Activated CD8-positive, alpha-beta T cell treated with anti-CD3 and anti-CD28 coated beads for 36 hours (primary cell): Measurements from ENCODE around the gene MYO1A. TPM values are rescaled to one million over a fixed set of nuclear protein-coding genes. Genes with fewer than 3 reads are reported as not detected.

Experiments used
- ATAC-seq: fragments of 200-7000 bp; cut with Tn5 transposase; one replicate; pipeline ENCODE4 v1.10.0; 2021; ENCODE audit warnings: mild to moderate bottlenecking, moderate library complexity
- CTCF ChIA-PET: fragments of 350-600 bp; sonication (Branson Sonifier 250); formaldehyde crosslinking; loops from one replicate; lab custom pipeline; 2021; ENCODE audit warnings: antibody characterized with exemption; lab: Charles Lee
- POLR2A ChIA-PET: fragments of 350-600 bp; sonication (Branson Sonifier 250); formaldehyde crosslinking; loops from one replicate; lab custom pipeline; 2021; ENCODE audit warnings: antibody characterized with exemption; lab: Charles Lee
- DNase-seq: peaks from one replicate; pipeline ENCODE4 v3.0.0-alpha.2; 2020
- H3K27ac Mint-ChIP-seq: one replicate; pipeline ENCODE4 v1.8.0; 2021; ENCODE audit warnings: mild to moderate bottlenecking, mixed read lengths
- H3K27me3 Mint-ChIP-seq: one replicate; pipeline ENCODE4 v1.8.0; 2021; ENCODE audit warnings: mixed read lengths
- H3K36me3 Mint-ChIP-seq: one replicate; pipeline ENCODE4 v1.8.0; 2021; ENCODE audit warnings: low read depth, mixed read lengths
- H3K4me1 Mint-ChIP-seq: one replicate; pipeline ENCODE4 v1.8.0; 2021; ENCODE audit warnings: low read depth, mixed read lengths
- H3K4me3 Mint-ChIP-seq: one replicate; pipeline ENCODE4 v1.8.0; 2021; ENCODE audit warnings: mild to moderate bottlenecking, moderate library complexity, mixed read lengths
- H3K9me3 Mint-ChIP-seq: one replicate; pipeline ENCODE4 v1.8.0; 2021; ENCODE audit warnings: mixed read lengths
- CTCF ChIP-seq: fragments of 200-600 bp; IDR thresholded peaks from one replicate; pipeline ENCODE4 v1.8.0; 2022; ENCODE audit warnings: antibody characterized with exemption, mild to moderate bottlenecking
- intact Hi-C: fragments of 100-400 bp; cut with micrococcal nuclease; formaldehyde crosslinking; loops from one replicate; pipeline ENCODE4 v1.10.0; 2022
- total RNA-seq, 2 experiments: library from RNA; stranded (reverse); gene quantifications; one replicate each; pipeline ENCODE4 v1.2.3, GENCODE V29; 2021

MYO1A gene
- total RNA-seq, 2 experiments from 2014 or later: 2.1 to 2.6 TPM

DNA sequence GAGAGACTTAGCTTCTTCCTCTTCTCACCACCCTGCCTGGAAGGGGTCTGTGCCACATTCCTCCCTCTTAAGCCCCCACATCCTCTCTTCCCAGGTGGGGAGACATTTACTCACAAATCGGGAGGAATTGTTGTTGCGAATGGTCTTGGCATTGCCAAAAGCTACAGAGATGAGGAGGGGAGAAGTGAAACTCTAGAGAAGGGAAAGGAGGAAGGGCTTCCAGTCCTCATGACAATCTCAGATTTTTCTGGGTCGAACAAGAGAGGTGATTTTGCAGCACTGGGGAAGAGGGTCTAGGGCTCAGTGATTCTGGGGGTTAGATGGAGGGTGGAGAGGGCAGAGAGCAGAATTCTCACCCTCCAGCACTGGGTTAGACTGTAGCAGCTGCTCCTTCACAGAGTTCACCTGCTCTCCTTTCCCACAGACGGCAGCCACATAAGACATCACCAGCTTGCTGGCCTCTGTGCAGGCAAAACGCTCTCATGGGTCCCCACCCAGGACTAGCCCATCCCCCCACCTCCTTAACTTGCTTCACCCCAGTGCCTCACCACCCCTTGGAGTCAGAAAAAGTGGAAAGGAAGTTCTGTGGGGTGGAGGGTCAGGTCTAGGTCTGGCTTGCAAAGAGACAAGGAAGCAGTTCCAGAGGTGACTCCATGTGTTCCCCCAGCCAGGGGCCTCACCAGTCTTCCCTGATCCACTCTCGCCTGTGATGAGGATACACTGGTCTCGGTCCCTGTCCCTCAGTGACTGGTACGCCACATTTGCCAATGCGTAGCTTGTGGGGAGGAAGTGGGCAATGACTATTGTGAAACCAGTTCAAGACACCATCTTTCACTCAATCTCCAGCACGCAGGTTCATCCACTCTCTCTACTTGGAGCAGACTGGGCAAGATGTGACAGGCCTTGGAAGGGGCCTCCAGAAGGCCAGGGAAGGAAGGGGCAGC, 2.7 kb downstream of the MYO1A start:
- intact Hi-C loops: no loop called here
- peak overlapping the region; percentile 7 for H3K4me3 Mint-ChIP-seq
- DNase-seq (peak; percentile 85), ATAC-seq (peak; percentile 89)
- no peak for TF ChIP-seq CTCF
- peak overlapping the region; percentile 86 for H3K27ac Mint-ChIP-seq
- peaks cover 40% of the 10 kb centered on the region for H3K4me1 Mint-ChIP-seq
- CTCF ChIA-PET: interaction anchor here (1.1 to 5.7 kb wide), 15 partner anchors 9 to 129 kb away, joined by 3 to 66 read pairs (median 6); partner anchors contain the start of gene ZBTB39
- H3K9me3 Mint-ChIP-seq: no peaks in the 10 kb centered on the region
- no peaks in the 10 kb centered on the region for H3K36me3 Mint-ChIP-seq
- POLR2A ChIA-PET: interaction anchor here (0.5 to 3.5 kb wide), 14 partner anchors 9 to 372 kb away, joined by 3 to 21 read pairs (median 3); partner anchors contain the start of gene STAT6
- no peaks in the 10 kb centered on the region for H3K27me3 Mint-ChIP-seq

- no peak overlapping the region for H3K4me3 Mint-ChIP-seq
- POLR2A ChIA-PET: interaction anchor here (0.5 to 3.5 kb wide), 6 partner anchors 16 to 371 kb away, joined by 3 to 15 read pairs (median 3); no protein-coding TSS in a partner anchor
Measured at GRCh38 chr12:57046086-57046791, 3.7 kb downstream of the MYO1A start.

DNA sequence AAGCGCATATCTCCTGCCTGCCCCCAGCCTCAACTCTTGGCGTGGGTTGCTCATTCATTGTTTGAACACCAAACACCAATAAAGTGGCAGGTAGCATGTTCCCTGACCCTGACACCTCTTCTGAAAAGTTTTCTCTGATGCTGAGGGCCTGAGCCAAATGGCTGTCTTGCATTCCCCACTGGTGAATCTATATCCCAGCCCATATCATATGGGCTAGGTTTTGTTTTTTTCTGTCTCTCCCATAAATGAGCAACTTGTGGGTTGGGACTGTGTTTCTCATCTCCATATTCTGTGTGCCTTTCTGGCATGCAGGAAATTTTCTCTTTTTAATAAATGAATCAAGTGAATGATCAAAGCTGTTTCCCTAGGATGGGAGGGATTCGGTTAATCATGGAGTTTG, 5.0 kb downstream of the MYO1A start:
- Mint-ChIP-seq H3K4me3 (no peak overlapping the region), H3K27me3 (no peaks in the 10 kb centered on the region), H3K4me1 (peaks cover 31% of the 10 kb centered on the region), H3K9me3 (no peaks in the 10 kb centered on the region), H3K36me3 (no peaks in the 10 kb centered on the region), H3K27ac (no peak overlapping the region)
- ChIA-PET CTCF (interaction anchor here (1.0 to 1.1 kb wide), 2 partner anchors 44 to 79 kb away, joined by 3 read pairs; no protein-coding TSS in a partner anchor), POLR2A (no interaction called here)
- no peak for TF ChIP-seq CTCF
- DNase-seq (no peak), ATAC-seq (no peak)
- intact Hi-C loops: no loop called here

More at GRCh38 chr12:57046086-57046791, 3.7 kb downstream of the MYO1A start:
- ATAC-seq (no peak), DNase-seq (no peak)
- Mint-ChIP-seq H3K4me1 (peaks cover 36% of the 10 kb centered on the region), H3K9me3 (no peaks in the 10 kb centered on the region), H3K27ac (no peak overlapping the region), H3K36me3 (no peaks in the 10 kb centered on the region), H3K27me3 (no peaks in the 10 kb centered on the region)
- no peak for TF ChIP-seq CTCF
- CTCF ChIA-PET: interaction anchor here (1.1 to 4.2 kb wide), 11 partner anchors 12 to 78 kb away, joined by 3 to 17 read pairs (median 6); partner anchors contain the start of gene ZBTB39
- intact Hi-C loops: no loop called here

DNA sequence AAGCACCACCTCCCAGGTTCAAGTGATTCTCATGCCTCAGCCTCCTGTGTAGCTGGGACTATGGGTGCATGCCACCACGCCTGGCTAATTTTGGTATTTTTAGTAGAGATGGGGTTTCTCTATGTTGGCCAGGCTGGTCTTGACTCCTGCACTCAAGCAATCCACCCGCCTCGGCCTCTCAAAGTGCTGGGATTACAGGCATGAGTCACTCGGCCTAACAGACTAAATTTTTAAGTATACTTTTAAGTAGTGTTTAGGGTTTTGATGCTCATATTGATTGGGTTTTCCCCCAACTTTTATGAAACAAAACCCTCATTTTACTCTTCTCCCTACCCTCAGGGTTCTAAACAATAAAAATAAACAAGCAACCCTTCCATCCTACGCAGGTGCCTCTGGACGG, 5.5 kb downstream of the MYO1A start:
- Mint-ChIP-seq H3K27me3 (no peaks in the 10 kb centered on the region), H3K27ac (no peak overlapping the region), H3K4me3 (no peak overlapping the region), H3K4me1 (peaks cover 31% of the 10 kb centered on the region), H3K36me3 (no peaks in the 10 kb centered on the region), H3K9me3 (no peaks in the 10 kb centered on the region)
- POLR2A ChIA-PET: no interaction called here
- DNase-seq: no peak
- TF ChIP-seq CTCF: no peak
- intact Hi-C loops: no loop called here
- CTCF ChIA-PET: interaction anchor here (1.0 to 1.5 kb wide), 2 partner anchors 11 to 14 kb away, joined by 3 to 4 read pairs; no protein-coding TSS in a partner anchor
- no peak for ATAC-seq
